Stimulated activated CD4-positive, alpha-beta T cell treated with anti-CD3 and anti-CD28 coated beads, Interleukin-15, amount 100 ng/mL, for 1 hour (primary cell): ENCODE data around the gene LRCH1.

Experiments used
- DNase-seq, 2 donors: peaks; one replicate each; pipeline ENCODE4 v3.0.0-alpha.2; 2020; ENCODE audit warnings: low read depth in 1 of 2, low spot score in 1 of 2

Gene LRCH1

GRCh38 chr13:46614582-46614981 is 61.6 kb downstream of the LRCH1 start:
- no peak for DNase-seq

DNA sequence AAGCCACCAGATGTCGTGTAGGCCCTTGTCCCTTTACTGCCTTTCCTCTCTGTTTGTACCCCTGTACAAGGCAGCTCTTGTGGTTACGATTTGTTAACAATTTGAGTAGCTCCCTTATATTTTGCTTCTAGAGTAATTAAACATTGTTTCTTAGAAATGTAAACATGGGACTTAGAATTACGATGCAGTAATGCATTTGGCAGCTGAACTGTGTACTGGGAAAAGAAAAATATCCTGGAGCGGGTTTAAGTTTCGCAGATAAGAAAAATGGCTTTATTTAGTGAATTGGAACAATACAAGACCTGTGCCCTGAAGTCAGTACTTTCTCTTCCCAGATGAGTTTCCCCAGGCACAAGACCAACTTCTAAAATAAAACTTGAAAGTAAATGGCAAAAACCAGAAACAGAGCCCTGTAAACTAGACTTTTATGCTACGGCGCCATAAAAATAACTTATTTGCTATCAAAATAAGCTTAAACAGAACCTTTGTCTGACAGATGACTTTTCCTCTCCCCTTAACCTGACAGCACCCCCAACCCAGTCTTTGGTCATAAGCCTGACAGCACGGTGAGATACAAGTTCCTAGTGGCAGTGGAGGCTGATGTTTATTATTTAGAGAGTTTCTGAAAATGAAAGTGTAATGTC is 63.0 kb downstream of the LRCH1 start:
- no peak for DNase-seq

DNA sequence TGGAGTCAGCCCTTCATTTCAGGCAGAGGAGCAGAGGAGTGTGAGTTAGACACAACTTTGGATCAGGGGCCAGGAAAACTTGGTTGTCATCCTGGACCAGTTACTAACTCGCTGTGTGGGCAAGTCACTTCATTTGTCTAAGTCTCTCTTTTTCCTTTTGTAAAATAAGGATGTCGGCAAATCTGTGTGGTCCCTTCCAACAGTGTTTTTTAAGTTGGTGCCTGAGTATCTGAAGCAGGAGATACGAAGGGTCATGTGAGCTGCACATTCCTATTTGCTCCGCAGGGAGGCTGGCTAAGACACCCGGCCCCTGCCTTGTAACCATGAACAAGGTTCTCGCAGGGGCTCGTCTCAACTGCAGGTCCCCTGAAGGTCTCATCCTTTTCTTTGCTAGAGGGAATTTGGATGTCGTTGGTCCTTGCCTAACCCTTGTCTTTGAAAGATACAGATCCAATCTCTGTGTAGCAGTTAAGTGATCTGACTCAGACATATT is 64.3 kb downstream of the LRCH1 start:
- DNase-seq = no peak

- no peak for DNase-seq
These were observed 64.9 kb downstream of the LRCH1 start for GRCh38 chr13:46617885-46618284.

- no peak for DNase-seq
These were observed 65.8 kb downstream of the LRCH1 start for GRCh38 chr13:46618694-46619254.

DNA sequence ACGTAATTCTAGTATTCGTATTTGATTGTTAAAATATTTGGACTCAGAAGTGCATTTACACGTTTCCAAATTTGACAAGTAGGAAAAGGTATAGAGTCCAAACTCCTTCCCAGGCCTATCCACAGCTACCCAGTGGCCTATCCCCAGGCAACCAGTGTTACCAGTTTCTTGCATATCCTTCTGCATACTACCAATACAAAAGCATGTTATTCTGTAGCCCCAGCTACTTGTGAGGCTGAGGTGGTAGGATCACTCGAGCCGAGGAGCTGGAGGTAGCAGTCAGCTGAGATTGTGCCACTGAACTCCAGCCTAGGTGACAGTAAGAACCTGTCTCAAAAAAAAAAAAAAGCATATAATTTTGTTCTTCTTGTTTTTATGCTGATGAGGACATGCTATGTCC is 67.1 kb downstream of the LRCH1 start:
- no peak for DNase-seq

- no peak for DNase-seq
These were observed 67.5 kb downstream of the LRCH1 start for GRCh38 chr13:46620471-46620870.

- DNase-seq = no peak
These were observed 68.2 kb downstream of the LRCH1 start for GRCh38 chr13:46621133-46621532.

- no peak for DNase-seq
These were observed 69.0 kb downstream of the LRCH1 start for GRCh38 chr13:46621792-46622629.

GRCh38 chr13:46622630-46623256 is 69.8 kb downstream of the LRCH1 start:
- no peak for DNase-seq

DNA sequence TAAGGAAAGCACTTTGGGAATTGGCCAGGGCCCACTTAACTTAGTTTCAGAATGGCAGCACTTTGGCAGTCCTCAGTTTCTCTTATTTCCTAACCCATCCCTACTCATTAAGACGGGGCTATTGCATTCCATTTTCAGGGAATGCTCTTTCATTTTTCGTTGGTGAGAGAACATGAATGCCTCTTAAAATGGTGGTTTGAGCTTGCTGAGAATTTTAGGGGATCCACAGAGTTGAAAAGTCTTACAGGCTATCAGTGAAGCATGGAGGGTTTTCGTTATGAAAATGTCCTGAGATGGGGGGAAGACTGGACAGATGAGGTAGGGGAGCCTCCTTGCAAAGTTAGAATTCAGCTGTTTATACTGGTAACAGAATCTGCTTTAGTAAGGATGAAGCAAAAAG is 71.4 kb downstream of the LRCH1 start:
- no peak for DNase-seq

DNA sequence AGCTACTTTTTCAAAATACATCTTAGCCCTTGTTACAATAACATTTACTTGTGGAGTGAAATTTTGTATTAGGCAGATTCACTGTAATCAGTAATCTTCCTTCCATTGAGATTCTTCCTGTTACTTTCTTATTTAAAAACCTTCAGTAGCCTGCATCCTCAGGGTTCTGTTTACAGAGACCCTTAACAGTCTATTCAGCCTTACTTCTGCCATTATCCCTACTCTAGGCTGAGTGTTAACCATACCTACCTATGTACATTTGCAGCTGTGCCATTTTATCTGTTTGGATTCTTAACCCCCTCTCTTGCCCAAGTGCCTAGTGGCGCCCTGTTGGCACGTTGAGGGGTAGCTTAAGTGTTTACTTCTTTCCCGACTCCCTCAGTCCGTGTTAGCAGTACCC is 71.9 kb downstream of the LRCH1 start:
- DNase-seq = no peak

GRCh38 chr13:46627462-46627861 is 74.5 kb downstream of the LRCH1 start:
- no peak for DNase-seq

DNA sequence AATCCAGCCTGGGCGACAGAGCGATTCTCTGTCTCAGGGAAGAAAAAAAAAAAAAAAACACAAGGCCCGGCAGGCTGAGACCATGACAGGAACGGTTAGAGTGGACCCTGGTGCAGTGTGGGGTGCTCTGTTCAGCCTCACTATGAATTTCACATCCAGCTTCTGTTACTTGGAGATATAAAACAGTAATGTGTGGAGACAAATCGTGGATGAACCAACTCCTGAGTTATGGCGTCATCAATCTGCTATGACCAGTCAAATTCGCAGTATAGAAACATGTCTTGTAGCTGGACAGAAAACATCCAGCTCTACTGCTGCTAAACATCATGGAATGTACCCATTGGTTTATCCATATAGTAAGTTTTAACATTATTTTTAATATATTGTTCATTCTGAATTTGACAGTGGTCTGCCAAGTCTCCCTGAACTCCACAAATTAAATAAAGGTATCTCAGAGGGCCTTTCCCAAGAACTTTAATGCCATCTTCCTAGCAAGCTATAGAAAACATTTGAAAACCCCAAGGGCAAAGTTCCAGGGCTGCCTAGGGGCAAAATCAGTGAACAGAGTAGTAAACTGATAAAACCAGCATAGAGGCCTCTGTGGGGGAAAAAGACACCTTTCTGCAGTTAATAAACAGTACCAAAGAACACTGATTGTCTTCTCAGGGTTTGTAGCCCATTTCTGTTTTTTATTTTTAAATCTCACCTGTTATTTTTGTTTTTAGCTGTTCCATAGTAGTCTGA is 75.8 kb downstream of the LRCH1 start:
- DNase-seq = no peak

DNA sequence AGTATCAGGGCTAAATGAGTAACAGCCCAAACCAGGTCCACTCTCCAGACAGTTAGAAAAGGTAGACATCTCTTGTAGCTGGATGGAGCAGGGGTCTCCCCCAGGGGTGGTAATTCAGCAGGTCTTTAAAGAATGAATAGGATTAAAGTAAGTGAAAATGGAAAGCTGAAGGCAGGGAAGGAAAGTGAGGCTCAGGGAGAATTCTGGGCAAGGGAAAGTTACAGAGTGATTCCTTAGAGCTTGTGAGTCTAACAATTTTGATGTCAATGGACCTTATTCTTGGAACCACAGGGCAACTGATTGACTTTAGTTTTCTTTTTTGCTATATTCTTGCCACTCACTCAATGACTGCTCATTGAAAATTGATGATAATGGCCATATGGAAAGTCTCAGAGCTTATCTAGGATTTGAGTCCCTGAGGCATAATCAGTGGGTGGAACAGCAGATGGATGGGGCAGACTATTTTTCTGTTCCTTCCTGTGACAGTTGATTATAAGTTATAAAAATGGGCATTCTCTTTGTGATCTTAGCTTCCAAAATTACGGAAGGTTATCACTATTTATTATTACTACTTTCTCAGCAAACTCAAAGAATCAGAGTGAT is 76.9 kb downstream of the LRCH1 start:
- DNase-seq = no peak

GRCh38 chr13:46630431-46631178 is 77.6 kb downstream of the LRCH1 start:
- no peak for DNase-seq

GRCh38 chr13:46631179-46631542 is 78.2 kb downstream of the LRCH1 start:
- DNase-seq = no peak

DNA sequence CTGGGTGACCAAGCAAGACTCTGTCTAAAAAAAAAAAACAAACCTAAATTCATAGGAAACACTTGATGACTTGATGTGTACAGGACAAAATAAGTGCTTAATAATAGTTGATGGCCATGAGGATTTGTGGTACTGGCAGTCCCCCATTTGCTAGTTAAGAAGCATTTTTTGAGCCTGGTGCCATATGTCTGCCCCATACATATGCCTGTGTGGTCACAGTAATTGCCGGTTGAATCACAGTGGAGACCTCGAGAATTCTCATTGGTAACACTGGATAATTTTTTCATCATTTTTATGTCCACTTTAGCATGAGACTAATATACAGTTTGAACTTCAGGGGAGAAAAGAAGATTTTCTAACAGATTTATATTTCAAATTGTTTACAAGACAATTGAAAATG is 79.2 kb downstream of the LRCH1 start:
- DNase-seq = no peak

- no peak for DNase-seq
These were observed 80.4 kb downstream of the LRCH1 start for GRCh38 chr13:46633416-46633815.

GRCh38 chr13:46636451-46636850 is 83.5 kb downstream of the LRCH1 start:
- DNase-seq = no peak
